Vagina (tissue), 2 donors: ENCODE measurements around the gene EN2.

Source experiments
- POLR2A ChIP-seq, 2 donors: fragments of 450-650 bp; IDR thresholded peaks; one replicate each; pipeline ENCODE4 v1.6.1; 2017; ENCODE audit warnings: antibody characterized with exemption in 2 of 2, mild to moderate bottlenecking in 2 of 2, moderate library complexity in 2 of 2
- POLR2AphosphoS5 ChIP-seq, 2 donors: sonication (generic); formaldehyde crosslinking; IDR thresholded peaks; one replicate each; pipeline ENCODE4 v1.9.0; 2017; ENCODE audit warnings: antibody characterized with exemption in 2 of 2, mild to moderate bottlenecking in 2 of 2, low read depth in 1 of 2; ENCODE audit not compliant: insufficient read depth in 1 of 2
- TF ChIP-seq, protein P1 (sequence below), 3 experiments: fragments of 450-650 bp in 2 of 3; fragments of 200-600 bp in 1 of 3; sonication (generic) in 1 of 3; IDR thresholded peaks; one replicate each; pipeline ENCODE4 v1.5.1; 2017 to 2019; ENCODE audit warnings: antibody characterized with exemption in 3 of 3, mild to moderate bottlenecking in 2 of 3, moderate library complexity in 2 of 3

- TF ChIP-seq, protein P1, sequence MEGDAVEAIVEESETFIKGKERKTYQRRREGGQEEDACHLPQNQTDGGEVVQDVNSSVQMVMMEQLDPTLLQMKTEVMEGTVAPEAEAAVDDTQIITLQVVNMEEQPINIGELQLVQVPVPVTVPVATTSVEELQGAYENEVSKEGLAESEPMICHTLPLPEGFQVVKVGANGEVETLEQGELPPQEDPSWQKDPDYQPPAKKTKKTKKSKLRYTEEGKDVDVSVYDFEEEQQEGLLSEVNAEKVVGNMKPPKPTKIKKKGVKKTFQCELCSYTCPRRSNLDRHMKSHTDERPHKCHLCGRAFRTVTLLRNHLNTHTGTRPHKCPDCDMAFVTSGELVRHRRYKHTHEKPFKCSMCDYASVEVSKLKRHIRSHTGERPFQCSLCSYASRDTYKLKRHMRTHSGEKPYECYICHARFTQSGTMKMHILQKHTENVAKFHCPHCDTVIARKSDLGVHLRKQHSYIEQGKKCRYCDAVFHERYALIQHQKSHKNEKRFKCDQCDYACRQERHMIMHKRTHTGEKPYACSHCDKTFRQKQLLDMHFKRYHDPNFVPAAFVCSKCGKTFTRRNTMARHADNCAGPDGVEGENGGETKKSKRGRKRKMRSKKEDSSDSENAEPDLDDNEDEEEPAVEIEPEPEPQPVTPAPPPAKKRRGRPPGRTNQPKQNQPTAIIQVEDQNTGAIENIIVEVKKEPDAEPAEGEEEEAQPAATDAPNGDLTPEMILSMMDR (IDR thresholded peaks at IDR 0.05) = no peak
- TF ChIP-seq POLR2A (IDR thresholded peaks at IDR 0.05) (no peak), POLR2AphosphoS5 (IDR thresholded peaks at IDR 0.05; ENCODE audit: insufficient read depth in 1 of 2, low read depth in 1 of 2) (no peak)
These were observed 13.8 kb downstream of the EN2 start for GRCh38 chr7:155471718-155472117.
